NCI-H345 treated with DMSO at 0.1 percent for 48 hours (cell line): ENCODE data around the gene TLK1.
A peak's percentile ranks its signal among the peaks of the same experiment; 100 is the strongest.
"Not testable (repeated sequence)": the region's sequence is repeated elsewhere in the genome, so short reads cannot be mapped to it uniquely, and the experiment has no call there.

ENCODE experiments used
- DNase-seq: peaks from one replicate; lab custom pipeline; 2025; ENCODE audit not compliant: unreplicated experiment; lab: John Stamatoyannopoulos, UW

Gene TLK1

DNA sequence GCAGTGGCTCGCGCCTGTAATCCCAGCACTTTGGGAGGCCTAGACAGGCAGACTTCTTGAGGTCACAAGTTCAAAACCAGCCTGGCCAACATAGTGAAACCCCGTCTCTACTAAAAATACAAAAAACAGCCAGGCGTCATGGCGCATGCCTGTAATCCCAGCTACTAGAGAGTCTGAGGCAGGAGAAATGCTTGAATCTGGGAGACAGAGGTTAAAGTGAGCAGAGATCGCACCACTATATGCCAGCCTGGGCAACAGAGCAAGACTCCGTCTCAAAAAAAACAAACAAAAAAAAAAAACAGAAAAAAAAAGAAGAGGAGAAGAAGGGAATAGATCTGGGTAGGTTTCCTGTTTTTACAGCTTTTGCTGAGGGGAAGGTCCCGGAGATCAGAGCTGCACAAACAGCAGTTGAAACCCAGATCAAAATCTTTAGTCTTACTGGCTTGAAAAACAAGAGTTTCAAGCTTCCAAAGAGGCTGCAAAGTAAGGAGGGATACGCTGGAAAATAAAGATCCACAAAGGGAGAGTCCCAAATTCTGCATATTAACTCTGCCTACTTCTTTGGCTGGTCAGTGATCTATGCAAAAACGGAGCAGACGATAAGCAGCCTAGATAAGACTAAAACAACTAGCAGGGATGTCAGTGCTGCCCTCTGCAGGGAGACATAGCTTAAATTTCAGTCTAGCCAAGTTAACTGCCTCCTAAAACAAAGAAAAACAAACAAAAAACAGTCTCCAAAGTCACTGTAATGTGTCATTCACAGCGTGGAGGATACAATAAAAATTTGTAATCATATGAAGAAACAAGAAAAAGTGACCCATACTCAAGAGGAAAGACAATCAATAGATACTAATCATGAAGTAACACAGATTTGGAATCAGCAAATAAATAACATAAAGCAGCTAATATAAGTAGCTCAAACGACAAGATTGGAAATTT is 74.1 kb downstream of the TLK1 start:
- peak; percentile 9 for DNase-seq

DNA sequence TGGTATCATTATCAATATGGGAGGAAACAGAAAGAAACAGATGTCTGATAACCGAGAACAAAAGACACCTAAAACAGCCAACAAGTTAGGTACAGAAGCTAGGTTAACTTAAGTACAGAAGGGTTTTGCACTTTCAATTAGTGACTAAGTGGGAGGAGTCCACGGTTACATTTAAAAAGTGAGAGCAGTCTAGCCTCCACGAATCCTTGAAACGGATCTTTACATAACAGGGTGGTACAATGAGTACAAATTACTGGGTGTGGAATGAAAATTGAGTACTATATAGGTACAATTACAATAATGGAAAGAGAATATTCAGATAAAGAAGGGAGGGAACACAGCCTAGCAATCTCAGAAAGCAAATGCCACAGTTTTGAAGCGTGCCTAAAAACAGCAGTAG is 76.6 kb downstream of the TLK1 start:
- DNase-seq, result no peak

DNA sequence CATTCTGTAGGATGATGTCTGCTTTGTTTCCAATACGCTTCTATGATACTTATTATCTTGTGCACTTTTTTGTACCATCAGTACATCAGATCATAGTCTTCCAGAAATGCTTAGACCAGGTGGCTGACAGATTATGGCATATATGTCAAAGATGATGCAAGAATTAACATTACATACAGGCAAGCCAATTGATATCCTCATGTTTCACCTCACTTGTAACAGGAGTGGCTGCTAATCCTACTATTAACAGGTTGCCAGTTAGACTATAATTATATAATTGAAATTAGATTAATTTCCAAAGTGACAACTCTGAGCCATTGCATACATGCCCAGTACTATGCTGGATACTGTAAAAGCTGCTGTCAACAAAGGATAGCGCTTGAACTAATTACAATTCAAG is 77.2 kb downstream of the TLK1 start:
- no peak for DNase-seq

DNA sequence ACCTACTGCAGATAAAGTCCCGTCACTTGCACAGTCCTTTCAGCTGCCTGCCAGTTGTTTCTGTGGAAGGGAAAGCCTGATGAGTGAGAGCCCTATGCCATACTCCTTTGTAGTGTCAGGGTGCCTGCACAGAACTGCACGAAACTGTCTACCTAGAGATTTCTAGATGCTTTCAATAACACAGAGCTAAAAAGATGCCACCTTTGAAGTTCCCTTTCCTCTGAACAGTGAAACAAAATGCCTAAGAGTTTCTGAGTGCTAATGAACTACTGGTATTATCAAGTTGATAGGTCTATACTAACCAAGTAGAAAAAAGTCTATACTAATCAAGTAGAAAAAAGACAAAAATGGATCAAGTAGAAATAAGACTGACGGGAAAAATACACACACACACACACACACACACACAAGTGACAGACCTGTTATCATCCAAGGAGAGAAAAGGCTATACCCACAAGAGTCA is 79.0 kb downstream of the TLK1 start:
- DNase-seq, result no peak

DNA sequence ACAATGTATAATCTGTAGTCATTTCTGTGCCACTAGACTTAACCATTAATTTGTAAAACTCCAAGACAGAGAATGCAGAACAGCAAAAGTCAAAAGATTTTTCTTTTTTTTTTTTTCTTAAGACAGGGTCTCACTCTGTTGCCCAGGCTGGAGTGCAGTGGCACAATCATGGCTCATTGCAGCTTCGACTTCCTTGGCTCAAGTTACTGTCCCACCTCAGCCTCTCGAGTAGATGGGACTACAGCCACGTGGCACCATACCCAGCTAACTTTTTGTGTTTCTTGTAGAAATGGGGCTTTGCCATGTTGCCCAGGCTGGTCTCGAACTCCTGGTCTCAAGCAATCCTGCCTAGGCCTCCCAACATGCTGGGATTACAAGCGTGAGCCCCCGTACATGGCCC is 80.1 kb downstream of the TLK1 start:
- no peak for DNase-seq

DNA sequence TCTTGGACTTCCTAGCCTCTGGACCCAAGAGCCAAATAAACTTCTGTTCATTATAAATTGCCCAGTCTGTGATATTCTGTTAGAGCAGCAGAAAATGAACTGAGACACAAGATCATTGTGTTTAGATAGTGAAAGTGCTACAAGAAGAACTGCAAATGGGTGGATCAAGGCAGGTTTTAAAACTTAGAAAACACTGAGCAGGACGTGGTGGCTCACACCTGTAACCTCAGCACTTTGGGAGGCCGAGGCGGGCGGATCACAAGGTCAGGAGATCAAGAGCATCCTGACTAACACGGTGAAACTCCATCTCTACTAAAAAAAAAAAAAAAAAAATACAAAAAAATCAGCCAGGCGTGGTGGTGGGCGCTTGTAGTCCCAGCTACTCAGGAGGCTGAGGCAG is 84.3 kb downstream of the TLK1 start:
- not testable (repeated sequence) for DNase-seq

DNA sequence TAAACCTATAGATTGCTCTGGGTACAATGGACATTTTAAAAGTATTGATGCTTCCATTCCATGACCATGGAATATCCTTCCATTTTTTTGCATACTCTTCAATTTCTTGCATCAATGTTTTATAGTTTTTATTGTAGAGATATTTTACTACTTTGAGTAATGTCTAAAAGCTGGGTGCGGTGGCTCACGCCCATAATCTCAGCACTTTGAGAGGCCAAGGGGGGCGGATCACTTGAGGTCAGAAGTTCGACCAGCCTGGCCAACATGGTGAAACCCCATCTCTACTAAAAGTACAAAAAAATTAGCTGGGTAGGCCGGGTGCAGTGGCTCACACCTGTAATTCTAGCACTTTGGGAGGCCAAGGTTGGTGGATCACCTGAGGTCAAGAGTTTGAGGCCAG is 88.5 kb downstream of the TLK1 start:
- no peak for DNase-seq

DNA sequence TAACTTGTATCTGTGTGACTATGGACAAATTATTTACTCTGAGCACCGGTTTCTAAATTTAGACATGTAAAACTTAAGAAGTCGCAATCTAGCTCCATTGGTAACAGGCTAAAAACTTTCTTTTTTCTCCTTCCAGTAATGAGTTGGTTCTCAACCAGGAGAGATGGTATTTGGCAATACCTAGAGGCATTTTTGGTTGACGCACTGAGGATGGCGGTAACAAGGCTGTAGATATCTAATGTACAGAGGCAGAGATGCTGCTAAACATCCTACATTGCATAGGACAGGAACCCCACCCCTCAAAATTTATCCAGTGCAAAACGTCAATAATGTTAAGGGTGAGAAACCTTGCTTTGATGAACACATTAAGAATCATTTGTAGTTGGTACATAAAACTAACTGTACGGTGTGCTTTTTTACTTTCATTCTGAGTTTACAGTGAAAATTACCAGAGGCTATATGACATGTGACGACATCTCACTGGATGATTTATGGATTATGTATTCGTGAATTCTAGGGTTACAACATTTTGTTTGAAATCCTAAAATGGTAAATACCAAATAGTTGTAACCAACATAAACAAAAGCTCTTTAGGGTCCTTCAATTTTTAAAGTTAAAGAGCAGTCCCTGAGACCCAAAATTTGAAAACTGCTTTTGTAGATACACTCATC is 91.3 kb downstream of the TLK1 start:
- DNase-seq, result no peak

DNA sequence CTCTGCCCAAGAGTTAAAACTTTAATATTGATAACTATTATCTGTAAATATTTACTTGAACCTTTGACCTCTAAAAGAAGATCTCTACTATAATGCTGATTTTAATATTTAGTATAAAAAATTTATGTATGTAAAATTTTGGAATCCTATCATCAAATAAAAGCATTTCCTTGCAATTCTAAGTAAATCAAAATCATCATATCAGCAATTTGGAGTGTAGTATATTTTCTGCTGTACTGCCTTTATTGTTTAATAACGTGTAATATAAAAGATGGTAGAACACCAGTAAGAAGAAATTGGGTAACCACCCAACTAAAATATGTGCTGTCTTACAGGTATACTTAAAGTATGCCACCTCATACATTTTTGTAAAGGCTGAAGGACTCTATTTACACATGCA is 94.6 kb downstream of the TLK1 start:
- DNase-seq, result no peak

DNA sequence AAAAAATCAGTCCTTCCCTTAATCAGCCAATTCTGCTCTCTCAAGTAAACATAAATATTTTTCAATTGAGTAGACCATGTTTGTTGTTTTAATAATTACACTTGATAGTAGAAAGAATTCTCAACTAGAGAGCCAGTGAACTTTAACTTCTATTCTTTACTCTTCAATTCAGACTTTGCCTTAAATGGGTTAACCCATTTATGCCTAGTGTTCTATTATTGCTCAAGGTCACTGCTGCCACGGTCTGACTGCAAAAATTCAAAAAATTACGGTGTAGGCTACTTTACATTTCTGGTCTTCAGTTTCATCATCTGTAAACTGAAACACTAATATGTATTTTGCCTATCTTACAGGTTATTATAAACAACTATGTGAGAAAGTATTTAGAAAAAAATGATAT is 103.1 kb downstream of the TLK1 start:
- no peak for DNase-seq

DNA sequence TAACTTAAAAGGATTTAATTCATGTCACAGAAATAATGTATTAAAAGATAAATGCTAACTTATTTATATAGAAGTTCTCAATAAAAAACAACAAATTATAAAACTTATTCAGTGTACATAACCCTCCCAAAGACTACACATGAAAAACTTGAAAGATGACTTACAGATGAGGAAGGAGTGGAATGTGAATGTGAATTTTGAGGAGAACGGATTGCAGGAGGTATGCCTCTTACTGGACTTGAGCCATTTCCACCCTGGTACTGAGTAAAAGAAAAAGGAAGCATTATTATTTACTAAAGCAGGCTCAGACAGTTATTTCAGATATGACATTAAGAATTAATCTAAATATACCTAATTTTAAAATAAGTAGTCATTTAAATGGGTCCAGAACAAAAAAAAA is 104.4 kb downstream of the TLK1 start:
- DNase-seq, result no peak

DNA sequence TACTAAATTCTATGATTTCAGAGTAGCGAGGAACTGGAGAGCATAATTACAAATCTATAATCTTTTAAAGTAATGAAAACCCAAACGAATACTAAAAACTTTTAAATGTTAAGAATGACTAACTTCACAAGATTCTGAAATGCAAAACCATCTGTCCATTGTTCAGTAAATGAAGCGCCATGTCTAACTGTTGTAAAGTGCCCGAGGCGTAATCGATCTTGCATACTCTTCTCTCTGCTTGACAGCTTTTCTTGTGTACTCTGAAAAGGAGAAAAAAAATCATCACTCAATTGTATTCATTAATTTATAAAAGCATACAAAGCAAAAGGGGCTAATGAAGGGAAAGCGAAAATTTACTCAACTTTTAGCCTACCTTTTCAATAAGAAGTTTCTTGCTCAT is 111.0 kb downstream of the TLK1 start:
- DNase-seq, result no peak

DNA sequence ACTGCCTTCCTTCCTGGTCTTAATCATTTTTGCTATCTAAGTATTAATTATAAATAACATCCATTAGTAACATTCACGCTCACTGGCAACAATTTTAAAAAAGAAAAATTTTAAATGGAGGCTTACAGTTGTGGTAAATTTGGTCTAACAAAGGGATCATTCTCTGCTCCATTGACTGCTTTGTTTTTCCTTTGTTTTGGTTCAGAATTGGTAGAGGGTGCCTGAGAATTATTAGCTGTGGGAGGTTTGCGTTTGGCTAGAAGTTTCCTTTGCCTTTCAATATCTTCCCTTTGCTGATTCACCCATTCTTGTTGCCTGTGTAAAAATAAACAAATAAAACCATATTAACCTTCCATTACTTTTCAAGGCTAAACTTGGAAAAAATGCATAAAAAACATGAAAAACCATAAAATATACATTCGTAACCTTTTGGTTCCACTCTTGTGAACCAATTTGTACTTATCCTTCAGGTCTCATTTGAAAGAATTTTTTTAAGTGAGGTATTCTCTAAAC is 114.6 kb downstream of the TLK1 start:
- no peak for DNase-seq

DNA sequence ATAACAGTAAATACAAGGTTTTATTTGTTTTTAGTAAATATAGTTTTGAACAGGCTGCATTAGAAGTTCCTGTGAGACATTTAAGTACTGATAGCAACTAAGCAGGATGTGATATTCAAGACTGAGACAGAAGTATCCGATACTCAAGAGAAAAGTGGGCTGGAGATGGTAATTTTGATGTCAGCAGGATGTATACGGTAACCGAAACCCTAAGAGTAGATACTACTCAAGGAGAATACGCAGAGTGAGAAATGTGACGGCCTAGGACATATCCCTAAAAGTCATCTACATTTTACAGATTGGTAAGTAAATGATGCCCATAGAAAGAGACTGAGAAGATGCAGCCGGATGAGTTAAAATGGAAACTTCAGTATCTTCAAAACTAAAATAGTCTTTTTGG is 116.3 kb downstream of the TLK1 start:
- DNase-seq, result no peak

DNA sequence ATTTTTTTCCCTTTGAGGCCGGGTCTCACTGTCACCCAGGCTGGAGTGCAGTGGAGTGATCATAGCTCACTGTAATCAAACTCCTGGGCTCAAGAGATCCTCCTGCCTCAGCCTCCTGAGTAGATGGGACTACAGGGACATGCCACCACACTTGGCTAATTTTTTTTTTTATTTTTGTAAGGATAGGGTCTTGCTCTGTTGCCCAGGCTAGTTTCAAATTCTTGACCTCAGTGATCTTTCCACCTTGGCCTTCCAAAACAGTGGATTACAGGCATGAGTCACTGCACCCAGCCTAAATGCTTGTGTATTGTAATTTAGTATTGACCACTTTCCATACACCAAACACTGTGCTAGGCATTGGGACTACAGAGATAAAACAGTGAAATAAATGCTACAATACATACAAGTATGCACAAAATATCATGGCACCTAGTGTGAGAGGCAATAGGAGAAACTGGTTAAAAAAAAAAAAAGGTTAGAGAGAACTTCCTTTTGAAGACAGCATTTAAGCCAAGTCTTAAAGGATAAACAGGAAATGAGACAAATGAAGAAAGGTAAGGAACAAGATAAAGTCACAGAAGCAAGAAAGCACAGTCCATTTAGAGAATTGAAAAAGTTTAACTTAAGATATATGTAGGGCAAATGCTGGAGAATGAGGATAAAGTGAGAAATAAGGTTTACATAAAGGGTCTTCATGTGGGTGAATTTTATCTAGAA is 118.3 kb downstream of the TLK1 start:
- DNase-seq, result no peak

DNA sequence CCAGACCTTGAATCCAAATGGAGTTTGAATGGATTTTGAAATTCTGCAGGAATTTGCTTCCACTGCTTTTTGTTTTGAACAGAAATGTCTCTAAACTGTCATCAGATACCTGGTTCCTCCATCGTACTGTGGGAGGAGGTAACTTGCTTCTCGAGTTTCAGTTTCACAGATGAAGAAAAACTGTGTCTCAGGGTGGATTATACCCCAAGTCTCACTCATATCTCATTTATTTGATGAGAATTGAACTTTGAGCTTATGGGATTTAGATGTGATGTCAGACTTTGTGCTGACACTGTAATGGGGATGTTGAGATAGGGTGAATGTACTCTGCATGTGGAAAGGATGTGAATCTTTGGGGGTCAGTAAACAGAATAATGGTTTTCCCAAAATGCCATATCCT is 124.2 kb downstream of the TLK1 start:
- no peak for DNase-seq

DNA sequence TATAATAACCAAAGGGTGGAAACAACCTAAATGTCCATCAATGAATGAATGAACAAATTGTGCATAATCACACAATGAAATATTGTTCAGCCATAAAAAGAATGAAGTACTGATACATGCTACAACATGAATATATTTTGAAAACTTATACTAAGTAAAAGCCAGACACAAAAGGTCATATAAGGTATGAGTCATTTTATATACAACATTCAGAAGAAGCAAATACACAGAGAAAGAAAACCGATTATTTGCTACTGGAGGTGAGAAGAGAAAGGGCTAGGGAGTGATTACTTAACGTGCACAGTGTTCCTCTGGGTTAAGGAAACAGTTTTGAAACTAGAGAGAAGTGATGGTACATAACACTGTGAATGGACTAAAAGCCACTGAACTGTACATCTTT is 126.4 kb downstream of the TLK1 start:
- DNase-seq, result no peak

DNA sequence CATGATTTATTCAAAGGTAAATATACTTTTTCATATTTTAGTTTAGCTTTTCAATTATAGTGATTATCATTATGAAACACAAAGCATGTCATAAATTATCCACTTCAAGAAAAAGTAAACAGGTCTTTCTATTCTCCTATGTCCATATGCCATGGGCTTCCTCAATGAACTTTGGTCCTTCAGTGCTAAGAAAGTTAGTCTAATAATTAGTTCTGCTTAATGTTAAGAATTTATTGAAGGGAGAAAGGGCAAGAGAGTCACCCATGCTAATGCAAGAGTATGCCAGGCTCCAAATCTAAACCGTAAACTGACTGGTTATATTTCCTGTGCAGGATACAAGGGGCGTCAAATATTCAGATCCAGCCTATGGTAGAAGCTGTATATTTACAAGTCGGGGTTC is 135.5 kb downstream of the TLK1 start:
- DNase-seq, result no peak

DNA sequence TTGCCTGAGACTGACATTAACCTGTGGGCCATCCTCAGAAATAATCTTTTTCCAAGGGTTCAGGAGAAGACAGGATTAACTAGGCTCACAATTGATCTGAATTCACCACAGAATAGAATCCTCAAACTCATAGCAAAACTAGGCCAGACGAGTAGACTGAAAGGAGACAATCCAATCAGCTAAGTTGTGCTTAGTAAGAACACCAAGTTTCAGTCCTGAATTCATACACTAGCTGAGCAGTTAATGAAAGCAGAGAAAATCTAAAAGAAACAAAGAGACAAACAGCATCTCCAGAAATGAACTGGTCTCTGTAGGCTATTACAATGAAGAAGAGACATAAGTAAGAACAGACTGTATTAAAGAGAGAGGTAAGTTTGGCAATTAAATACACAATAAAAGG is 142.2 kb downstream of the TLK1 start:
- no peak for DNase-seq

DNA sequence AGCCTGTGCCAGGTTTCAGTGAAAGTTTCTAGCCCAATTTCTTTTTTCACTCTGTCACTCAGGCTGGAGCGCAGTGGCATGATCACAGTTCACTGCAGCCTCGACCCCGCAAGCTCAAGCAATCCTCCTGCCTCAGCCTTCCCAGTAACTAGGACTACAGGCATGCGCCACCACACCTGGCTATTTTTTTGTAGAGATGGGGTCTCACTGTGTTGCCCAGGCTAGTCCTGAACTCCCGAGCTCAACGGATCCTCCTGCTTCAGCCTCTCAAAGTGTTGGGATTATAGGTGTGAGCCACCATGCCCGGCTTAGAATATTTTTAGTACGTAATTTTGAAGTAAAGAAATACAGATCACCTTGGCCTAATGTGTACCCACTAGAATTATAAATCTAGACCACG is 144.6 kb downstream of the TLK1 start:
- no peak for DNase-seq

DNA sequence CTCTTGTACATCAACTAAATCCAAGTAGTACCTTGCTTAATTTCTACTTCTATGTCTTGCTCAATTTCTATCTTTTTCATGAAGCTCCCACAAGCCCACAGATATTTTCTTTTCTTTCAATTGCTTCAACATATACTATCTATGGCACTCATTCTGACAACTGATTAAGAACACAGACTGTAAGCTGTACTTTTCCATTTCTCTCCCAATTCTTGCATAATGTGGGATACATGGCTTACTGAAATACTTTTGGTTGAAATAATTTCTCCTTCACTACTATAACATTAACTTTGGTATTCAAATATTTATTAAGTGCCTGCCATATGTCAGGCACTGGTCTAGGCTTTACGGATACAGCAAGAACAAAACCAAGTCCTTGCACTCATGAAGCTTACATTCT is 146.8 kb downstream of the TLK1 start:
- no peak for DNase-seq

DNA sequence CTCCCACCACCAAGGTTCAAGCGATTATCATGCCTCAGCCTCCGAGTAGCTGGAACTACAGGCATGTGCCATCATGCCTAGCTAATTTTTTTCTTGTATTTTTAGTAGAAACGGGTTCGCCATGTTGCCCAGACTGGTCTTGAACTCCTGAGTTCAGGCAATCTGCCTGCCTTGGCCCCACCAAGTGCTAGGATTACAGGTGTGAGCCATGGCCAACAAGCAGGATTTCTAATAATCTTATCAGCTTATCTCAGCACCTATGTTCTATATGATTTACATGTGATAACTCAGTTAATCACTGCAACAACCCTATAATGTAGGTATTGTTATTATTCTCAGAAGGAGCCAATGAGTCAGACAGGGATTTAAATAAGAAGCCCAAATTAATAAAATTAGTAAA is 151.3 kb downstream of the TLK1 start:
- no peak for DNase-seq
